ENCODE data around the gene MRAS. TPM values are rescaled to one million over a fixed set of nuclear protein-coding genes. Genes with fewer than 3 reads are reported as not detected.

Gene MRAS
- total RNA-seq, 1 donor from 2014 or later: 55.4 TPM

DNA sequence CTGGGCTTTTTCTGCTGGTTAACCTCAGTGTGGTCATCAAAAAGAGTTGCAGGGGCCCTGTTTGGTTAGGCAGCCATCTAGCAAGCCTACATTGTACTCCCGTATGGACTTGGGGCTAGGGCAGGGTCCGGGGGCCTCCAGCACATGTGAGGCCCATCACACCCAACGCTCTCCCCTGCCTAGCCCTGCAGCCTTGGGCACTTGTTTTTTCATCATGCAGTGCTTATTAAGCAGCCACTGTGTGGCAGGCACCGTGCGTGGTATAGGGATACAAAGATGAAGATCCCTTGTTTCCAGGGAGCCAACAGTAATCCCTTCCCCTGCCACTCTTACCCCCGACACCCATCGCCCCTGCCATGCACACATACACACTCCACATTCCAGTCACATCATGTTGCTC, 14.2 kb downstream of the MRAS start:
- Histone ChIP-seq H3K36me3 (no peaks in the 10 kb centered on the region), H3K4me1 (peaks cover 24% of the 10 kb centered on the region), H3K27me3 (ENCODE audit: low read depth) (no peaks in the 10 kb centered on the region), H3K27ac (no peak overlapping the region), H3K4me3 (no peak overlapping the region), H3K9me3 (no peaks in the 10 kb centered on the region)
- no peak for TF ChIP-seq CTCF (IDR thresholded peaks at IDR 0.05)
- intact Hi-C loops (cut with DNase I): no loop called here
- ATAC-seq: no peak
- DNase-seq: no peak

DNA sequence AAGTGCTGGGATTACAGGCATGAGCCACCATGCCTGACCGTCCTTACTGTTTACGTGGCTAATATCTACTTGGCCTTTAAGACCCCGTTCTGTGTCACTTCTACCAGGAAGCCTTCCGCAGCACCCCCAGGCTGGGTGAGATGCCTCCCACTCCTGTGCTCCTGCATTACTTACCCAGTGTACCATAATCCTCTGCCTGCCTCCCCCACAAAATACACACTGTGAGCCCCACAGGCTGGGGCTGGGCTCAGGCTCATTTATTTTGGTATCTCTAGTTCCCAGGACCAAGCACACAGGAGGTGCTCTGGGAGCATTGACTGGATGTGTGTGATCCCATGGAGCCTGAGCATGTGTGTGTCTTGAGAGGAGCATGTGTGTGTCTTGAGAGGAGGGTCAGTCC, 14.9 kb downstream of the MRAS start:
- H3K4me1 ChIP-seq: peaks cover 30% of the 10 kb centered on the region
- H3K36me3 ChIP-seq: no peaks in the 10 kb centered on the region
- no peak overlapping the region for H3K4me3 ChIP-seq
- no peak for ATAC-seq
- TF ChIP-seq CTCF (IDR thresholded peaks at IDR 0.05): no peak
- H3K27ac ChIP-seq: no peak overlapping the region
- no peaks in the 10 kb centered on the region for H3K9me3 ChIP-seq
- DNase-seq: no peak
- intact Hi-C loops (cut with DNase I): no loop called here
- H3K27me3 ChIP-seq (ENCODE audit: low read depth): no peaks in the 10 kb centered on the region

DNA sequence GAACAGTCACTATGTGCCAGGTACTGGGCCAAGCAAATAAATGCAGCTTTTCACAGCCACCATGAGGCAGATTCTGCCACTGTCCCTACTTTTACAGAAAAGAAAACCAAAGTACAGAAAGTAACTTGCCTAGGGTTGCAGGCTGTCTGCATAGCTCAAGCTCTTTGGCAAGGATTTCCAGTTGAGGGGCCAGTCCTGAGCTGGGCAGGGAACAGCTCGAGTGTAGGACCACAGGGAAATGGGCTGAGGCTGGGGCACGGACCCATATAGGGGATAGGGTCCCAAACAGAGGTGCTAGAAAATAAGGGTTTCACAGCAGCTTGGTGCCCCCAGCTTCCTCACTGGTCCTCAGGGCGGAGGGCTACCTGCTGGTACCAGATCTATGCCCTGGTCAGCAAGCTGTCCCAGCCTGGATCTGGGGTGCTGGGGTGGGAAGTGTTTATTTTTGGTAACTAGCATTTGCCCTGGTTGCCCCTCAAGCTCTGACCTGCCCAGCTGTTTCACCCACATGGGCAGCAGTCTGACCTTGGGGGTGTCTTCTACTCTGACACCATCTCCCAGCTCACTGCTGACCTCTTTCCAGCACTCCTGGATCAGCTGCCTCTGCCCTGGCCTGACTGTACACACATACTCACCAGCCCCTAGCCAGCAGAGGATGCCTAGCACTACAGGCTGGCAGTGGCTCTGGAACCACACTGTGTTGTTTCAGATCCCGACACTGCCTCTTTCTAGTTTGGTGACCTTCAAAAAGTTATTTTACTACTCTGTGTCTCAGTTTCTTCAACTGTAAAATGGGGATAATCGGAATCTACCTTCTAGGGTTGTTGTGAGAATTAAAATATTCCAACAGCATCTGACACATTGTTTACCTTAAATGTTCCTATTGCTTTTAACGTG, 16.2 kb downstream of the MRAS start:
- Histone ChIP-seq H3K27me3 (ENCODE audit: low read depth) (no peaks in the 10 kb centered on the region), H3K9me3 (no peaks in the 10 kb centered on the region), H3K4me1 (peaks cover 34% of the 10 kb centered on the region), H3K36me3 (no peaks in the 10 kb centered on the region), H3K4me3 (no peak overlapping the region), H3K27ac (no peak overlapping the region)
- intact Hi-C loops (cut with DNase I): no loop called here
- TF ChIP-seq CTCF (IDR thresholded peaks at IDR 0.05): no peak
- no peak for ATAC-seq
- no peak for DNase-seq

DNA sequence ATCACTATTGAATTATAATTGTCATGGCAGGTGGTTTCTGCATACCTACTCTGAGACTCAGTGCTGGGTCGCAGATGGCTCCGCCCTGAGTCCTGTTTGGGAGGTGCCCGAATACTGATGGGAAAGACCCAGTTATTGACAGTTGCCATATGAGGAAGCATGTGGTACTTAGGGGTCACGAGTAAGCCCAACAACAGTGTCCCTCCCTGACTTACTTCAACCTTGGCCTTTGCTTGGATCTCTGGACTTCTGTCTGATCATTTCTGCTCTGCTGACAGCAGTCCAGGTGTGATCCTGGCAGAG, 16.8 kb downstream of the MRAS start:
- Histone ChIP-seq H3K27me3 (ENCODE audit: low read depth) (no peaks in the 10 kb centered on the region), H3K27ac (no peak overlapping the region), H3K36me3 (no peaks in the 10 kb centered on the region), H3K4me3 (no peak overlapping the region), H3K4me1 (peaks cover 37% of the 10 kb centered on the region), H3K9me3 (no peaks in the 10 kb centered on the region)
- ATAC-seq (no peak), DNase-seq (no peak)
- TF ChIP-seq CTCF (IDR thresholded peaks at IDR 0.05): no peak
- intact Hi-C loops (cut with DNase I): no loop called here

- Histone ChIP-seq H3K4me1 (peaks cover 37% of the 10 kb centered on the region), H3K9me3 (no peaks in the 10 kb centered on the region), H3K27ac (peak overlapping the region; percentile 38), H3K36me3 (no peaks in the 10 kb centered on the region), H3K4me3 (no peak overlapping the region), H3K27me3 (ENCODE audit: low read depth) (no peaks in the 10 kb centered on the region)
- intact Hi-C loops (cut with DNase I): no loop called here
- no peak for DNase-seq
- no peak for ATAC-seq
- TF ChIP-seq CTCF (IDR thresholded peaks at IDR 0.05): no peak
These were observed 17.8 kb downstream of the MRAS start for GRCh38 chr3:138366006-138366759.

Data from lower lobe of right lung (tissue), 2 donors.